ENCODE measurements around the gene CAP2. TPM values are rescaled to one million over a fixed set of nuclear protein-coding genes. Genes with fewer than 3 reads are reported as not detected.

The CAP2 gene
- total RNA-seq, 1 experiment from 2014 or later: 7.2 TPM

GRCh38 chr6:17421406-17421805 is 28.0 kb downstream of the CAP2 start (continued):
- TF ChIP-seq ZBTB43 (CRISPR knock-in tag; IDR thresholded peaks at IDR 0.05) (no peak), GTF2I (CRISPR knock-in tag; conservative IDR thresholded peaks at IDR 0.05) (no peak), ZNF219 (CRISPR knock-in tag; IDR thresholded peaks at IDR 0.05; ENCODE audit: borderline replicate concordance) (no peak), SMAD4 (CRISPR knock-in tag; IDR thresholded peaks at IDR 0.05) (no peak), EMX1 (CRISPR knock-in tag; IDR thresholded peaks at IDR 0.05) (no peak), ZNF263 (CRISPR knock-in tag; IDR thresholded peaks at IDR 0.05; ENCODE audit: low read depth) (no peak)

GRCh38 chr6:17423026-17423425 is 29.6 kb downstream of the CAP2 start:
- Mint-ChIP-seq H3K36me3 (peaks cover 27% of the 10 kb centered on the region), H3K4me1 (peaks cover 10% of the 10 kb centered on the region), H3K27ac (no peak overlapping the region), H3K9me3 (no peaks in the 10 kb centered on the region), H3K4me3 (no peak overlapping the region), H3K27me3 (ENCODE audit: low read depth) (no peaks in the 10 kb centered on the region)
- DNase-seq (ENCODE audit: low spot score): no peak
- TF ChIP-seq PRDM15 (CRISPR knock-in tag; IDR thresholded peaks at IDR 0.05): no peak
- TF ChIP-seq ZNF121 (CRISPR knock-in tag; IDR thresholded peaks at IDR 0.05): no peak
- TF ChIP-seq NR1H2 (CRISPR knock-in tag; IDR thresholded peaks at IDR 0.05): no peak
- TF ChIP-seq ETV6 (CRISPR knock-in tag; IDR thresholded peaks at IDR 0.05): no peak
- TF ChIP-seq GRHL2 (CRISPR knock-in tag; IDR thresholded peaks at IDR 0.05; ENCODE audit: insufficient replicate concordance, severe bottlenecking): no peak
- no peak for TF ChIP-seq E2F1 (CRISPR knock-in tag; IDR thresholded peaks at IDR 0.05)
- no peak for TF ChIP-seq ARID4B (CRISPR knock-in tag; IDR thresholded peaks at IDR 0.05; ENCODE audit: borderline replicate concordance)
- no peak for TF ChIP-seq STAT6 (CRISPR knock-in tag; conservative IDR thresholded peaks at IDR 0.05; ENCODE audit: low read depth)
- no peak for ATAC-seq
- ChIA-PET CTCF (no interaction called here), POLR2A (no interaction called here)
